OCI-LY7 (cell line): Measurements from ENCODE around the gene GLB1L2. TPM values are rescaled to one million over a fixed set of nuclear protein-coding genes. Genes with fewer than 3 reads are reported as not detected.

Experiments
- BruUV-seq: library from RNA; stranded (reverse); fragments of 400-500 nt; replicated peaks from 2 replicates; lab custom pipeline; 2021; lab: Mats Ljungman, UMichigan
- CTCF ChIA-PET: fragments of 300-600 bp; sonication (Branson Sonifier 250); formaldehyde crosslinking; loops from one replicate; lab custom pipeline; 2022; ENCODE audit warnings: antibody characterized with exemption; ENCODE audit not compliant: unreplicated experiment; lab: Charles Lee
- POLR2A ChIA-PET: fragments of 300-600 bp; sonication (Branson Sonifier 250); formaldehyde crosslinking; loops from one replicate; lab custom pipeline; 2022; ENCODE audit warnings: antibody characterized with exemption; lab: Charles Lee
- DNase-seq: peaks from one replicate; pipeline ENCODE4 v3.0.0-alpha.2; 2015; ENCODE audit warnings: low spot score
- H2AFZ ChIP-seq: fragments of 200-600 bp; sonication (generic), shearing (Covaris generic); 2 replicates; pipeline ENCODE4 v1.6.1; 2014; ENCODE audit warnings: mild to moderate bottlenecking, antibody characterized with exemption, low read length, moderate library complexity
- H3K27ac ChIP-seq: fragments of 200-600 bp; sonication (generic); 2 replicates; pipeline ENCODE4 v1.5.1; 2014; ENCODE audit warnings: mixed run types, low read depth, mild to moderate bottlenecking, moderate library complexity, low read length, inconsistent platforms; ENCODE audit not compliant: poor library complexity, severe bottlenecking
- H3K36me3 ChIP-seq: fragments of 200-600 bp; sonication (generic); 2 replicates; pipeline ENCODE4 v1.6.1; 2014; ENCODE audit warnings: mild to moderate bottlenecking, antibody characterized with exemption, low read length, moderate library complexity, mixed read lengths; ENCODE audit not compliant: insufficient read depth
- H3K4me1 ChIP-seq: fragments of 200-600 bp; sonication (generic); 2 replicates; pipeline ENCODE4 v1.5.1; 2014; ENCODE audit warnings: mild to moderate bottlenecking, low read length; ENCODE audit not compliant: insufficient read depth, poor library complexity, severe bottlenecking
- H3K4me2 ChIP-seq: fragments of 200-600 bp; sonication (generic); 2 replicates; pipeline ENCODE4 v1.6.1; 2014; ENCODE audit warnings: mild to moderate bottlenecking, low read length
- H3K4me3 ChIP-seq: fragments of 200-600 bp; sonication (generic); 2 replicates; pipeline ENCODE4 v1.5.1; 2014; ENCODE audit warnings: mild to moderate bottlenecking, low read depth, low read length; ENCODE audit not compliant: poor library complexity, severe bottlenecking
- H3K79me2 ChIP-seq: fragments of 200-600 bp; sonication (generic); 2 replicates; pipeline ENCODE4 v1.6.1; 2016; ENCODE audit warnings: low read depth, mild to moderate bottlenecking, low read length, moderate library complexity, mixed read lengths; ENCODE audit not compliant: insufficient read depth
- H3K9me2 ChIP-seq: fragments of 200-600 bp; sonication (generic); 2 replicates; pipeline ENCODE4 v1.6.1; 2016; ENCODE audit warnings: mild to moderate bottlenecking, low read length, mixed read lengths; ENCODE audit not compliant: insufficient read depth
- H3K9me3 ChIP-seq: fragments of 200-600 bp; sonication (generic); 2 replicates; pipeline ENCODE4 v1.6.1; 2014; ENCODE audit warnings: mild to moderate bottlenecking, mixed run types, low read length, mixed read lengths
- H4K20me1 ChIP-seq: fragments of 200-600 bp; sonication (generic); 2 replicates; pipeline ENCODE4 v1.6.1; 2014; ENCODE audit warnings: mild to moderate bottlenecking, antibody characterized with exemption, low read length, moderate library complexity, mixed read lengths; ENCODE audit not compliant: insufficient read depth
- EZH2phosphoT487 ChIP-seq: fragments of 200-600 bp; sonication (generic); IDR thresholded peaks from 2 replicates; pipeline ENCODE4 v1.6.1; 2018; ENCODE audit warnings: low read depth, borderline replicate concordance, mild to moderate bottlenecking, mixed run types, antibody characterized with exemption, low read length, moderate library complexity, mixed read lengths
- intact Hi-C: fragments of 100-400 bp; cut with micrococcal nuclease; formaldehyde crosslinking; loops from one replicate; pipeline ENCODE4 v1.10.0; 2022; ENCODE audit not compliant: unreplicated experiment
- total RNA-seq, 2 experiments: library from RNA; depleted of rRNA in 1 of 2; stranded (reverse); fragments of >200 nt in 1 of 2; shearing (Covaris generic) in 1 of 2; gene quantifications; 2 replicates each; pipeline ENCODE4 v1.2.3, GENCODE V29; 2014 to 2022
- TF ChIP-seq, protein P1 (sequence below): fragments of 200-600 bp; sonication (generic); conservative IDR thresholded peaks from 2 replicates; pipeline ENCODE4 v1.5.1; 2014; ENCODE audit warnings: mild to moderate bottlenecking, antibody characterized with exemption, low read length, moderate library complexity, mixed read lengths

GLB1L2 gene
- total RNA-seq, 2 experiments from 2014 or later: not detected

GRCh38 chr11:134358165-134358855 is 26.5 kb downstream of the GLB1L2 start:
- Histone ChIP-seq H3K4me1 (no peaks in the 10 kb centered on the region), H3K4me2 (no peak overlapping the region), H4K20me1 (no peaks in the 10 kb centered on the region), H3K9me3 (no peaks in the 10 kb centered on the region), H3K9me2 (no peaks in the 10 kb centered on the region), H3K36me3 (no peaks in the 10 kb centered on the region), H2AFZ (no peak overlapping the region), H3K79me2 (no peaks in the 10 kb centered on the region), H3K27ac (no peak overlapping the region), H3K4me3 (no peak overlapping the region)
- TF ChIP-seq EZH2phosphoT487: no peak
- TF ChIP-seq, protein P1, sequence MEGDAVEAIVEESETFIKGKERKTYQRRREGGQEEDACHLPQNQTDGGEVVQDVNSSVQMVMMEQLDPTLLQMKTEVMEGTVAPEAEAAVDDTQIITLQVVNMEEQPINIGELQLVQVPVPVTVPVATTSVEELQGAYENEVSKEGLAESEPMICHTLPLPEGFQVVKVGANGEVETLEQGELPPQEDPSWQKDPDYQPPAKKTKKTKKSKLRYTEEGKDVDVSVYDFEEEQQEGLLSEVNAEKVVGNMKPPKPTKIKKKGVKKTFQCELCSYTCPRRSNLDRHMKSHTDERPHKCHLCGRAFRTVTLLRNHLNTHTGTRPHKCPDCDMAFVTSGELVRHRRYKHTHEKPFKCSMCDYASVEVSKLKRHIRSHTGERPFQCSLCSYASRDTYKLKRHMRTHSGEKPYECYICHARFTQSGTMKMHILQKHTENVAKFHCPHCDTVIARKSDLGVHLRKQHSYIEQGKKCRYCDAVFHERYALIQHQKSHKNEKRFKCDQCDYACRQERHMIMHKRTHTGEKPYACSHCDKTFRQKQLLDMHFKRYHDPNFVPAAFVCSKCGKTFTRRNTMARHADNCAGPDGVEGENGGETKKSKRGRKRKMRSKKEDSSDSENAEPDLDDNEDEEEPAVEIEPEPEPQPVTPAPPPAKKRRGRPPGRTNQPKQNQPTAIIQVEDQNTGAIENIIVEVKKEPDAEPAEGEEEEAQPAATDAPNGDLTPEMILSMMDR: no peak
- ChIA-PET CTCF (no interaction called here), POLR2A (interaction anchor here (0.6 kb wide), 1 partner anchor 20 kb away, joined by 3 read pairs; no protein-coding TSS in a partner anchor)
- DNase-seq: no peak
- BruUV-seq: no TSS peak
- intact Hi-C loops: no loop called here

DNA sequence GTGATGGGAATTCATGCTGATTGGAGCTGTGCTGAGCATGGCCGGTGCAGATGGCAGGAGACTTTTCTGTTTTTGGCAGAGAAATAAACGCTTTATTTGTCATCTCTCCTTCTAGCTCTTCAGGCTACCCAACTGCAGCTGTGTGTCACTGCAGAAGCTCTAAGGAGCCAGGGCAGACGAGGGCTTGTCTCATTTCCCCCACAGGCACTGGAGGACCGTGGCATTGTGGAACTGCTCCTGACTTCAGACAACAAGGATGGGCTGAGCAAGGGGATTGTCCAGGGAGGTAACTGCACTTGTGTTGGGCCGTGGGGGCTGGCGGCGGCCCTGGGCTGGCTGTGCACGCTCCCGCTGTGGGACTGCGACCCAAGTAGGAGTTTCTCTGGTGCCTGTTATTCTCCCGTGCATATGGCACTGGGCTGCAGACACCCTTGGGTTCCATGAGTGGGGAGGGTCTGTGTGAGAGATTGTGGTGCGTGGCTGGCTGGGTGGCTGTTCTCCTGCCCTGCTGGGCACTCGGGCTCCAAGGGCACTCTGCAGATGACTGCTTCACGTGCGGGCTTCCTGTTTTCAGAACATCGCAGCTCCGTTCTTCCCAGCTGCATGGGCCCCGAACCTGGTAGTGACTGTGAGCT is 27.2 kb downstream of the GLB1L2 start:
- Histone ChIP-seq H3K79me2 (no peaks in the 10 kb centered on the region), H3K9me2 (no peaks in the 10 kb centered on the region), H3K4me3 (no peak overlapping the region), H3K4me1 (no peaks in the 10 kb centered on the region), H4K20me1 (no peaks in the 10 kb centered on the region), H3K9me3 (no peaks in the 10 kb centered on the region), H3K36me3 (no peaks in the 10 kb centered on the region), H3K27ac (no peak overlapping the region), H2AFZ (no peak overlapping the region), H3K4me2 (no peak overlapping the region)
- DNase-seq: no peak
- intact Hi-C loops: no loop called here
- TF ChIP-seq, protein P1: no peak
- TF ChIP-seq EZH2phosphoT487: no peak
- ChIA-PET CTCF (no interaction called here), POLR2A (no interaction called here)
- no TSS peak for BruUV-seq

DNA sequence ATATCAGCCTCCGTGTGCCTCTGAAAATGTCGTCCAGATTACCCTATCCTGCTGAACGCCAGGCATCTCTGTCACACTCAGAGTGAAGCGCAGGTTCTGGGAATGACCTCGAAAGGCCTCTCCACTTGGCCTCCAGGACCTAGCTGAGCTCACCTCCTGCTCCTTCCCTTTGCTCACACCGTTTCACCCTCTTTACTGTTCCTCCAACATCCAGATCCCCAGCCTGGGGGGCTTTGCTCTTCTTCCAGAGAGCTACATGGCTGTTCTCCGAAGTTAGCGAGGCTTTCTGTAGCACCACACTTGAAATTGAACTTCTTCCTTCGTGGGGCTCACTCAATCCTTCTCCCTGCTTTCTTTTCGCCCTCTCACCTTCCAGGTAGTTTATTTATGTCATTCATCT is 27.9 kb downstream of the GLB1L2 start:
- Histone ChIP-seq H3K4me1 (no peaks in the 10 kb centered on the region), H3K9me2 (no peaks in the 10 kb centered on the region), H2AFZ (no peak overlapping the region), H4K20me1 (no peaks in the 10 kb centered on the region), H3K79me2 (no peaks in the 10 kb centered on the region), H3K36me3 (no peaks in the 10 kb centered on the region), H3K27ac (no peak overlapping the region), H3K4me2 (no peak overlapping the region), H3K9me3 (no peaks in the 10 kb centered on the region), H3K4me3 (no peak overlapping the region)
- POLR2A ChIA-PET: no interaction called here
- no peak for TF ChIP-seq EZH2phosphoT487
- TF ChIP-seq, protein P1: no peak
- intact Hi-C loops: no loop called here
- no TSS peak for BruUV-seq
- no peak for DNase-seq
- CTCF ChIA-PET: no interaction called here
